DOHH2 (cell line): ENCODE results near the gene PTPRK.

ENCODE experiments used
- H3F3A ChIP-seq: fragments of 200-600 bp; sonication (generic), shearing (Covaris generic); 2 replicates; pipeline ENCODE4 v1.6.0; 2016; ENCODE audit warnings: antibody characterized with exemption, mild to moderate bottlenecking; ENCODE audit not compliant: control insufficient read depth, insufficient read depth
- H3K27ac ChIP-seq: fragments of 200-600 bp; sonication (generic); 2 replicates; pipeline ENCODE4 v1.5.1; 2014; ENCODE audit warnings: low read depth, mild to moderate bottlenecking, low read length, moderate library complexity
- H3K27me3 ChIP-seq: fragments of 200-600 bp; sonication (generic); 2 replicates; pipeline ENCODE4 v1.6.1; 2014; ENCODE audit warnings: mild to moderate bottlenecking, low read length, mixed read lengths; ENCODE audit not compliant: control insufficient read depth
- H3K36me3 ChIP-seq: fragments of 200-600 bp; sonication (generic); 2 replicates; pipeline ENCODE4 v1.6.1; 2014; ENCODE audit warnings: mild to moderate bottlenecking, low read length, moderate library complexity, mixed read lengths; ENCODE audit not compliant: control insufficient read depth
- H3K4me1 ChIP-seq: fragments of 200-600 bp; sonication (generic); 2 replicates; pipeline ENCODE4 v1.6.1; 2014; ENCODE audit warnings: mild to moderate bottlenecking, low read length, mixed read lengths; ENCODE audit not compliant: control insufficient read depth
- H3K4me2 ChIP-seq: fragments of 200-600 bp; sonication (generic); 2 replicates; pipeline ENCODE4 v1.6.0; 2014; ENCODE audit warnings: mild to moderate bottlenecking, low read length, moderate library complexity
- H3K4me3 ChIP-seq: fragments of 200-600 bp; sonication (generic); 2 replicates; pipeline ENCODE4 v1.5.1; 2014; ENCODE audit warnings: mild to moderate bottlenecking, low read length, mixed read lengths
- H3K79me2 ChIP-seq: fragments of 200-600 bp; sonication (generic); 2 replicates; pipeline ENCODE4 v1.6.1; 2014; ENCODE audit warnings: mild to moderate bottlenecking, low read length, mixed read lengths; ENCODE audit not compliant: control insufficient read depth
- H3K9me2 ChIP-seq: fragments of 200-600 bp; sonication (generic); replicated peaks from 2 replicates; pipeline ENCODE4 v1.6.1; 2014; ENCODE audit warnings: mild to moderate bottlenecking, low read length, mixed read lengths; ENCODE audit not compliant: control insufficient read depth
- H3K9me3 ChIP-seq: fragments of 200-600 bp; sonication (generic); 2 replicates; pipeline ENCODE4 v1.6.1; 2014; ENCODE audit warnings: antibody characterized with exemption, low read length, mixed read lengths; ENCODE audit not compliant: control insufficient read depth, insufficient read depth
- H4K20me1 ChIP-seq: fragments of 200-600 bp; sonication (generic); 2 replicates; pipeline ENCODE4 v1.6.0; 2014; ENCODE audit warnings: low read depth, mild to moderate bottlenecking, antibody characterized with exemption, low read length, moderate library complexity; ENCODE audit not compliant: control insufficient read depth, insufficient read depth
- CTCF ChIP-seq: fragments of 200-600 bp; sonication (generic); IDR thresholded peaks from one replicate; pipeline ENCODE4 v1.5.1; 2014; ENCODE audit warnings: antibody characterized with exemption, mild to moderate bottlenecking, low read depth, low read length; ENCODE audit not compliant: poor library complexity, severe bottlenecking
- EZH2phosphoT487 ChIP-seq: fragments of 200-600 bp; sonication (generic); IDR thresholded peaks from 2 replicates; pipeline ENCODE4 v1.6.1; 2017; ENCODE audit warnings: borderline replicate concordance, mild to moderate bottlenecking, antibody characterized with exemption, low read length, moderate library complexity, mixed read lengths

PTPRK gene

GRCh38 chr6:128413291-128413690, 107.1 kb downstream of the PTPRK start:
- no peak overlapping the region for H3K4me2 ChIP-seq
- H3K79me2 ChIP-seq, result no peaks in the 10 kb centered on the region
- H3K4me1 ChIP-seq, result no peaks in the 10 kb centered on the region
- H3K9me2 ChIP-seq, result no peaks in the 10 kb centered on the region
- no peak overlapping the region for H3K4me3 ChIP-seq
- H3K9me3 ChIP-seq, result peaks cover under 1% of the 10 kb centered on the region; the same call in 1 of the 2 replicates
- H3K27me3 ChIP-seq, result no peaks in the 10 kb centered on the region
- no peaks in the 10 kb centered on the region for H3K36me3 ChIP-seq
- TF ChIP-seq CTCF, result no peak
- no peak for TF ChIP-seq EZH2phosphoT487
- no peaks in the 10 kb centered on the region for H4K20me1 ChIP-seq
- H3K27ac ChIP-seq, result no peak overlapping the region
- no peaks in the 10 kb centered on the region for H3F3A ChIP-seq

- no peaks in the 10 kb centered on the region for H4K20me1 ChIP-seq
- no peaks in the 10 kb centered on the region for H3K27me3 ChIP-seq
- no peak overlapping the region for H3K4me2 ChIP-seq
- H3F3A ChIP-seq, result no peaks in the 10 kb centered on the region
- H3K9me2 ChIP-seq, result no peaks in the 10 kb centered on the region
- no peak overlapping the region for H3K4me3 ChIP-seq
- H3K27ac ChIP-seq, result no peak overlapping the region
- TF ChIP-seq CTCF, result no peak
- no peak for TF ChIP-seq EZH2phosphoT487
- no peaks in the 10 kb centered on the region for H3K9me3 ChIP-seq
- no peaks in the 10 kb centered on the region for H3K4me1 ChIP-seq
- H3K36me3 ChIP-seq, result no peaks in the 10 kb centered on the region
- no peaks in the 10 kb centered on the region for H3K79me2 ChIP-seq
Measured at GRCh38 chr6:128412680-128413079, 107.7 kb downstream of the PTPRK start.

- Histone ChIP-seq H3F3A (no peaks in the 10 kb centered on the region), H3K27ac (no peak overlapping the region), H3K4me2 (no peak overlapping the region), H3K27me3 (no peaks in the 10 kb centered on the region), H4K20me1 (no peaks in the 10 kb centered on the region), H3K4me3 (no peak overlapping the region), H3K9me3 (no peaks in the 10 kb centered on the region), H3K4me1 (no peaks in the 10 kb centered on the region), H3K79me2 (no peaks in the 10 kb centered on the region), H3K9me2 (no peaks in the 10 kb centered on the region), H3K36me3 (no peaks in the 10 kb centered on the region)
- TF ChIP-seq EZH2phosphoT487, result no peak
- TF ChIP-seq CTCF, result no peak
Measured at GRCh38 chr6:128410584-128410983, 109.8 kb downstream of the PTPRK start.

- Histone ChIP-seq H3K4me2 (no peak overlapping the region), H3K27me3 (no peaks in the 10 kb centered on the region), H3K36me3 (no peaks in the 10 kb centered on the region), H3K79me2 (no peaks in the 10 kb centered on the region), H3K4me1 (no peaks in the 10 kb centered on the region), H3K9me2 (no peaks in the 10 kb centered on the region), H3F3A (no peaks in the 10 kb centered on the region), H4K20me1 (no peaks in the 10 kb centered on the region), H3K27ac (no peak overlapping the region), H3K4me3 (no peak overlapping the region), H3K9me3 (no peaks in the 10 kb centered on the region)
- TF ChIP-seq EZH2phosphoT487 (no peak), CTCF (no peak)
Measured at GRCh38 chr6:128409003-128409402, 111.4 kb downstream of the PTPRK start.
